DMS 273 (cell line): ENCODE data around the gene GLG1.
"Not testable (repeated sequence)": the region's sequence is repeated elsewhere in the genome, so short reads cannot be mapped to it uniquely, and the experiment has no call there.

Experiments used
- DNase-seq: peaks from one replicate; lab custom pipeline; 2025; ENCODE audit not compliant: unreplicated experiment; lab: John Stamatoyannopoulos, UW

The GLG1 gene

GRCh38 chr16:74575807-74576643 lies 30.9 kb downstream of the GLG1 start:
- DNase-seq, result no peak

- no peak for DNase-seq
These were observed 31.6 kb downstream of the GLG1 start for GRCh38 chr16:74575175-74575806.

GRCh38 chr16:74574146-74574545 lies 32.8 kb downstream of the GLG1 start:
- peak; percentile 55 for DNase-seq

DNA sequence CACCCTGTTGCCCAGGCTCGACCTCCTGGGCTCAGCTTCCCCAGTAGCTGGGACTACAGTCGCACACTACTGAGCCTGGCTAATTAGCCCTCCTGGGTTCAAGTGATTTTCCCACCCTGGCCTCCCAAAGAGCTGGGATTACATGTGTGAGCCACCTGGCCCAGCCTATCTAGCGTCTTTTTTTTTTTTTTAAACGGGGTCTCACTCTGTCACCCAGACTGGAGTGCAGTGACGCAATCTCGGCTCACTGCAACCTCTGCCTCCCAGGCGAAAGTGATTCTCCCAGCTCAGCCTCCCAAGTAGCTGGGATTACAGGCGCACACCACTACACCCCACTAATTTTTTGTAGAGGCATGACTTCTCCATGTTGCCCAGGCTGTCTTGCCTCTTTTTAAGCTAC lies 33.3 kb downstream of the GLG1 start:
- peak; percentile 41 for DNase-seq

DNA sequence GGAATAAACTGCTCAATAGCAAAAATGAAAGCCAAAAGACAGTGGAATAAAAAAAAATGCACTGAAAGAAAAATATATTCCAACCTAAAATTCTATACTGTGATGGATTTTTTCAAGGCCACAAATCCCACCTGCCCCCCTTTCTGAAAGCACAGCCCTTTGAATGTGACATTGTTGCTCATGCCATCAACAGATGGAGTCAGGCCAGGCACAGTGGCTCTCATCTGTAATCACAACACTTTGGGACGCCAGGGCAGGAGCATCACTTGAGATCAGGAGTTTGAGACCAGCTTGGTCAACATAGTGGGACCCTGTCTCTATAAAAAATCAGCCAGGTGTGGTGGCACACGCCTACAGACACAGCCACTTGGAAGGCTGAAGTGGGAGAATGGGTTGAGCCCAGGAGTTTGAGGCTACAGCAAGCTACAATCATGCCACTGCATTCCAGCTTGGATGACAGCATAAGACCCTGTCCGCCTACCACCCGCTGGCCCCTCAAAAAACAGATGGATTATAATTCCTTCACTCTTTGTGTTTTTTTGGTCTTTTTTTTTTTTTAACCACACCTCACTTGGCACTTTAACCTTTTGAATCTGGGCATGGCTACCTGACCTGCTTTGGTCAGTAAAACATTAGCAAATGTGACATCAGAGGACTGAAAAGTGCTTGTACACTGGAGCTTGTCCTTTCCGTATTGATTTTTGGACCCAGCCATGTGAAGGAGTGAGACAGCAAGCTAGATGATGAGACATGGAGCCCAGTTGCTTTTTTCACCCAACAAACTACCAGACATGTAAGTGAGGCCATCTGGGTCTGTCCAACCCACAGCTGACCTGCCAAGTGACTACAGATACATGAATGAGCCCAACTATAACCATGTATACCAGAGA lies 36.3 kb downstream of the GLG1 start:
- no peak for DNase-seq

DNA sequence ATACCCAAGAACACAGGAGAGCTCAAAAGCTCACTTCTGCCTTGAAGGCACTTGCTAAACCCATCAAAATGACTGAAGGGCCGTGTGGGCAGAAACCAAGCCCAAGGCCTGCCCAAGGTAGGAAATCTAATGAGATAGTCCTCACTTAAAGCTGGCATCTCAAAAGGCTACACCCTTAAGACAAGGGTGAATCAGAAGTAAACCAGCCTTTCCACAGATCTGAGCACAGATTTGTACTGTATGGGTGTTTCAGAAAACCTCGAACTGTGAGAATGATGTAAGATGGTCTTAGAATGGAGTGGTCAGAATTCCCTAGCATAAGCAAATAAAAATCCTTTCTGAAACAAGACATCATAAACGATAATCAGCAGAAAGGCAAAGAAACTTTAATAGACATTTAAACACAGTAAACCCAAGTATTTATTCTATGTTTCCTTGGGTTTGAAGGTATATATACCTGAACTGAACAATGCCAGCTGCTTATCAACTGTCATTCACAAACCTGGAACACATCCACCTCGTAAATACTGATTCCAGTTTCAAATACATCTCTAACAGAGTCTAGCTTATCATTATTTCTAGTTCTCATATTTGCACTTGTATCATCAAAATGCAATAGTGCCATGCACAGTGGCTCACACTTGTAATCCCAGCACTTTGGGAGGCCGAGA lies 37.8 kb downstream of the GLG1 start:
- DNase-seq, result no peak

- peak; percentile 42 for DNase-seq
These were observed 39.0 kb downstream of the GLG1 start for GRCh38 chr16:74567901-74568300.

- DNase-seq, result peak; percentile 12
These were observed 41.5 kb downstream of the GLG1 start for GRCh38 chr16:74565378-74565777.

- no peak for DNase-seq
These were observed 42.4 kb downstream of the GLG1 start for GRCh38 chr16:74564451-74564984.

DNA sequence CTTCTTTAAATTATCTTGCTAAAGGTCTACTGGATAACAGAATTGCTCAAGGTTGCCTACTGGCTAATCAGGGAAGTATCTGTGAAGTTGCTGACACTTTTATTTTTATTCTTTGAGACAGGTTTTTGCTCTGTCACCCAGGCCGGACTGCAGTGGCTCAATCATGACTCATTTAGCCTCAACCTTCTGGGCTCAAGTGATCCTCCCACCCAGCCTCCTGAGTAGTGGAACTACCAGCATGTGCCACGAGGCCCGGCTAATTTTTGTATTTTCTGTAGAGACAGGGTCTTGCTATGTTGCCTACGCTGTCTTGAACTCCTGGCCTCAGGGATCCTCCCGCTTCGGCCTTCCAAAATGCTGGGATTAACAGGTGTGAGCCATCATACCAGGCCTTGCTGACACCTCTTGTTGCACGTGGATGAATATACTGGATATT lies 43.1 kb downstream of the GLG1 start:
- DNase-seq, result peak; percentile 13

GRCh38 chr16:74562117-74562516 lies 44.8 kb downstream of the GLG1 start:
- DNase-seq, result no peak

- peak; percentile 19 for DNase-seq
These were observed 45.3 kb downstream of the GLG1 start for GRCh38 chr16:74561626-74562025.

DNA sequence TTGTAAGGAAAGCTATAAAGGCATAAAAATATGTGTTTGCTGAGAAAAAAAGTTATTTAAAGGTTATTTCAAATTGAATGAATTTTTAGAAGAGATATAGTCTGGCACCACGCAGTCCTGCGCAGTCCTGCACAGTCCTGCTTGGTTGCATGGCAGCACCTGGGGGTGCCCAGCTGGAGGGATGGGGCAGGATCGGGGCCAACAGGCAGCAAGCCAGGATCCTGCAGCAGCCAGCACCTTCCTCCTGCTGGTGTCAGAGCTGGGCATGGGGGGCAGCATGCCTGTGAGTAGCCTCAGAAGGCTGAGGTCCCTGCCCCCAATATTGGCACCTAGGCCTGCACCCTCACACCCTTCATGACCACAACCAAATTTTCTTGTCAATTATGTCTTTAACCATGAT lies 46.0 kb downstream of the GLG1 start:
- peak; percentile 84 for DNase-seq

DNA sequence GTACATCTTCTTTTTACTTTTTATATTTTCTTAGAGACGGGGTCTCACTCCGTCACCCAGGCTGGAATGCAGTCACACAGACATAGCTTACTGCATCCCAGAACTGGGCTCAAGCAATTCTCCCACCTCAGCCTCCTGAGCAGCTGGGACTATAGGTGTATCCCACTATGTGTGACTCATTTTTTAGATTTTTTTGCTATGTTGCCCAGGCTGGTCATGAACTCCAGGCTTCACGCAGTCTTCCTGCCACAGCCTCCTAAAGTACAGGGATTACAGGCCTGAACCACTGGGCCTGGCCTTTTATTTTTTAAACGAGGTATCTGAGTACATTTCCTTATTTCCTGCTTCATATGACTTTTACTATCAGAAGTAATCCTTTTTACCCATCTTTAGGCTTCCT lies 48.0 kb downstream of the GLG1 start:
- no peak for DNase-seq

GRCh38 chr16:74557275-74557674 lies 49.6 kb downstream of the GLG1 start:
- no peak for DNase-seq

GRCh38 chr16:74556375-74556922 lies 50.5 kb downstream of the GLG1 start:
- no peak for DNase-seq

DNA sequence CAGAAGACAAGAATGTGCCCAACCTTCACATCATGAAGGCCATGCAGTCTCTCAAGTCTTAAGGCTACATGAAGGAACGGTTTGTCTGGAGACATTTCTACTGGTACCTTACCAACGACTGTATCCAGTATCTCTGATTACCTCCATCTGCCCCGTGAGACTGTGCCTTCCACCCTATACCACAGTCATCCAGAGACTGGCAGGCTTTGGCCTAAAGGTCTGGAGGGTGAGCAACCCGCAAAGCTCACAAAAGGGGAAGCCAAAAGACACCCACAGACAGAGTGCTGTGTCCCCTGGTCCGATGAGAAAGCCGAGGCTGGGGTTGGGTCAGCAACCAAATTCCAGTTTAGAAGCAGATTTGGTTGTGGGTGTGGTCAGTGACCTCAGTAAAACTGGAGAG lies 54.6 kb downstream of the GLG1 start:
- DNase-seq, result peak; percentile 29

DNA sequence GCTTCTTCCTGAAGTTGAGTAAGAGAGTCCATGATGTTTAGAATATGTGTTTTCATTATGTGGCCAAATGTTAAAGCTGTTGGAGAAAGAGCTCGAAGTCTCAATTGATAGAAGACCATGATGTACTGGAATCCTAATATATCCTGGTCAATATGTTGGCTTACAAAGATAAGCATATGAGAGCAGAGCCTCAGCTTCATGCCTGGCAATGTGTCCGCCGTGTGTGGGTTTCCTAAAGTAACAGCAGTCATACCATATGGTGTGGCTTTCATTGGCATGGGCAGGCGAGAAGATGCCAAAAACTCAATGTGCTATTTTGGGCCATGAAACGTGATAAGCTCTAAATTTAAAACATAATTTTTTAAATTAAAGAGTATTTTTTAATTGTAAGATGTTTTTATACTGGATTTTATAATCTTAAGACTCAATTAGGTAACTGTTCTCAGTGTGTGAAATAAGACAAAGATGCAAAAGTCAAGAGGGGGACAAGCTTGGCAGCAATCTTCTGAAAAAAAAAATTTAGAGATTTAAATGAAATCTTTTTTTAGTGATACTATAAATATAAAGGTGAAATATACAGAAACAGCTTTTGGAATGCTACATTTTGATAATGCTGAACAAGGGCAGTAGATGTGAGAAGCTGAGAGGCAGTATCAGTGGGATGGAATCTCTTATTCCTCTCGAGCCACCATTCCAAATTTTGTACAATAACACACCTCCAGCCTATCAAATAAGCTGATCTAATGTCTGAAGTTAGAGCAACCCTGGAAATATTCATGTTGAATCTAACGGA lies 56.5 kb downstream of the GLG1 start:
- peak; percentile 79 for DNase-seq

- not testable (repeated sequence) for DNase-seq
These were observed 60.8 kb downstream of the GLG1 start for GRCh38 chr16:74546112-74546511.
